H1 (cell line): ENCODE measurements around the gene BCO2. TPM values are rescaled to one million over a fixed set of nuclear protein-coding genes. Genes with fewer than 3 reads are reported as not detected.

Experiments used
- CTCF ChIA-PET: fragments of 300-600 bp; sonication (Branson Sonifier 250); formaldehyde crosslinking; loops from one replicate; lab custom pipeline; 2021; ENCODE audit not compliant: partially characterized antibody; lab: Charles Lee
- POLR2A ChIA-PET: fragments of 300-600 bp; sonication (Branson Sonifier 250); formaldehyde crosslinking; loops from one replicate; lab custom pipeline; 2021; ENCODE audit warnings: inconsistent platforms; ENCODE audit not compliant: partially characterized antibody; lab: Charles Lee
- DNase-seq, 2 experiments: peaks; one replicate each; pipeline versions ENCODE4 v3.0.0 to v3.0.0-alpha.2; 2010 to 2022; ENCODE audit warnings: low spot score in 2 of 2, low read depth in 1 of 2, mixed read lengths in 1 of 2
- FAIRE-seq: peaks from 2 replicates; lab custom pipeline; 2011; peaks lifted over from hg19 to GRCh38; lab: Jason Lieb, UNC
- H2AFZ ChIP-seq: 2 replicates; pipeline ENCODE4 v1.8.1; 2012; ENCODE audit warnings: low read length, inconsistent platforms
- H2AK5ac ChIP-seq: 2 replicates; pipeline ENCODE4 v1.6.1; 2013; ENCODE audit warnings: low read depth, low read length
- H2BK120ac ChIP-seq: replicated peaks from 2 replicates; pipeline ENCODE3; 2013; ENCODE audit warnings: low read depth, low read length, inconsistent platforms
- H2BK12ac ChIP-seq: 2 replicates; pipeline ENCODE4 v1.6.1; 2013; ENCODE audit warnings: low read depth, low read length
- H2BK15ac ChIP-seq: 2 replicates; pipeline ENCODE4 v1.6.1; 2013; ENCODE audit warnings: low read length
- H2BK20ac ChIP-seq: 2 replicates; pipeline ENCODE4 v1.6.1; 2013; ENCODE audit warnings: low read length
- H2BK5ac ChIP-seq: 2 replicates; pipeline ENCODE4 v1.6.1; 2013; ENCODE audit warnings: low read depth, low read length
- H3K14ac ChIP-seq: 2 replicates; pipeline ENCODE4 v1.6.1; 2013; ENCODE audit warnings: inconsistent platforms; ENCODE audit not compliant: insufficient read length
- H3K18ac ChIP-seq: 2 replicates; pipeline ENCODE4 v1.6.1; 2013; ENCODE audit warnings: low read length; ENCODE audit errors: extremely low read depth
- H3K23ac ChIP-seq: 2 replicates; pipeline ENCODE4 v1.6.1; 2013; ENCODE audit warnings: inconsistent platforms; ENCODE audit not compliant: insufficient read length
- H3K23me2 ChIP-seq: 2 replicates; pipeline ENCODE4 v1.6.1; 2013; ENCODE audit warnings: low read depth, low read length
- H3K27ac ChIP-seq: 2 replicates; pipeline ENCODE4 v1.6.1; 2011; ENCODE audit warnings: low read depth, low read length, inconsistent platforms
- H3K27me3 ChIP-seq, 4 experiments: replicated peaks in 1 of 4; 1 replicate in 1 of 4; 2 replicates in 3 of 4; pipeline versions ENCODE4 v1.6.1 to v1.8.1; 2011 to 2013; ENCODE audit warnings: low read length in 3 of 4, mild to moderate bottlenecking in 3 of 4, inconsistent platforms in 2 of 4, mixed read lengths in 2 of 4, moderate library complexity in 1 of 4; ENCODE audit not compliant: control insufficient read depth in 3 of 4, insufficient read depth in 3 of 4; ENCODE audit errors: extremely low read depth in 1 of 4
- H3K36me3 ChIP-seq, 4 experiments: 2 replicates each; pipeline versions ENCODE4 v1.6.1 to v1.8.1; 2011 to 2013; ENCODE audit warnings: mild to moderate bottlenecking in 4 of 4, low read length in 3 of 4, moderate library complexity in 2 of 4, control low read depth in 1 of 4, inconsistent platforms in 1 of 4; ENCODE audit not compliant: insufficient read depth in 4 of 4, control insufficient read depth in 2 of 4
- H3K4ac ChIP-seq: replicated peaks from 2 replicates; pipeline ENCODE3; 2013; ENCODE audit warnings: low read length, low read depth, mixed read lengths, inconsistent platforms; ENCODE audit not compliant: insufficient read length
- H3K4me1 ChIP-seq, 4 experiments: replicated peaks in 1 of 4; 1 replicate in 1 of 4; 2 replicates in 3 of 4; pipeline versions ENCODE4 v1.6.1 to v1.8.1; 2011 to 2013; ENCODE audit warnings: low read length in 3 of 4, inconsistent platforms in 2 of 4, mixed read lengths in 1 of 4; ENCODE audit not compliant: insufficient read depth in 4 of 4, control insufficient read depth in 3 of 4
- H3K4me2 ChIP-seq, 2 experiments: 2 replicates each; pipeline versions ENCODE4 v1.6.1 to v1.8.1; 2011 to 2013; ENCODE audit warnings: low read depth in 2 of 2, low read length in 2 of 2, control low read depth in 1 of 2, inconsistent platforms in 1 of 2, mild to moderate bottlenecking in 1 of 2; ENCODE audit not compliant: insufficient read depth in 1 of 2
- H3K4me3 ChIP-seq, 4 experiments: fragments of 200-600, 300-600 bp in 1 of 4; sonication (generic), shearing (Covaris generic), sonication (Bioruptor Twin) in 1 of 4; 2 replicates each; pipeline versions ENCODE4 v1.5.1 to v1.8.1; 2011 to 2016; ENCODE audit warnings: low read length in 4 of 4, low read depth in 3 of 4, control low read depth in 2 of 4, inconsistent platforms in 2 of 4, mild to moderate bottlenecking in 2 of 4, mixed read lengths in 1 of 4, moderate library complexity in 1 of 4; ENCODE audit not compliant: insufficient read depth in 2 of 4; ENCODE audit errors: extremely low read depth in 1 of 4
- H3K56ac ChIP-seq: replicated peaks from 2 replicates; pipeline ENCODE3; 2013; ENCODE audit warnings: low read depth, mild to moderate bottlenecking, mixed read lengths, low read length, inconsistent platforms; ENCODE audit not compliant: insufficient read length
- H3K79me1 ChIP-seq: 2 replicates; pipeline ENCODE4 v1.6.1; 2013; ENCODE audit warnings: low read depth, low read length, control low read depth
- H3K79me2 ChIP-seq, 2 experiments: 2 replicates each; pipeline versions ENCODE4 v1.6.1 to v1.8.1; 2012 to 2013; ENCODE audit warnings: low read length in 2 of 2, mild to moderate bottlenecking in 2 of 2, inconsistent platforms in 1 of 2; ENCODE audit not compliant: insufficient read depth in 2 of 2, control insufficient read depth in 1 of 2
- H3K9ac ChIP-seq, 4 experiments: replicated peaks in 1 of 4; 1 replicate in 1 of 4; 2 replicates in 3 of 4; pipeline versions ENCODE4 v1.6.1 to v1.8.1; 2011 to 2013; ENCODE audit warnings: low read depth in 3 of 4, low read length in 3 of 4, control low read depth in 2 of 4, mild to moderate bottlenecking in 2 of 4, moderate library complexity in 2 of 4, inconsistent platforms in 1 of 4; ENCODE audit errors: extremely low read depth in 1 of 4
- H3K9me3 ChIP-seq, 2 experiments: 2 replicates each; pipeline versions ENCODE4 v1.6.1 to v1.8.1; 2012 to 2013; ENCODE audit warnings: mild to moderate bottlenecking in 2 of 2, moderate library complexity in 2 of 2, control low read depth in 1 of 2, inconsistent platforms in 1 of 2, low read depth in 1 of 2, low read length in 1 of 2, mixed read lengths in 1 of 2; ENCODE audit not compliant: insufficient read depth in 2 of 2
- H4K20me1 ChIP-seq, 2 experiments: replicated peaks in 1 of 2; 2 replicates each; pipeline versions ENCODE3 to v1.8.1; 2011 to 2013; ENCODE audit warnings: inconsistent platforms in 2 of 2, low read length in 2 of 2, mild to moderate bottlenecking in 1 of 2; ENCODE audit not compliant: insufficient read depth in 2 of 2, control insufficient read depth in 1 of 2
- H4K5ac ChIP-seq: 2 replicates; pipeline ENCODE4 v1.6.1; 2013; ENCODE audit warnings: low read length, low read depth, mixed read lengths, inconsistent platforms; ENCODE audit not compliant: insufficient read length
- H4K8ac ChIP-seq: 2 replicates; pipeline ENCODE4 v1.8.0; 2013; ENCODE audit warnings: mild to moderate bottlenecking, moderate library complexity, low read length, inconsistent platforms; ENCODE audit not compliant: insufficient read depth; ENCODE audit errors: extremely low read depth
- H4K91ac ChIP-seq: replicated peaks from 2 replicates; pipeline ENCODE3; 2013; ENCODE audit warnings: low read length, mixed read lengths, inconsistent platforms; ENCODE audit not compliant: insufficient read length
- BCL11A ChIP-seq, 2 experiments: IDR thresholded peaks; one replicate each; pipeline ENCODE4 v1.6.1; 2011; ENCODE audit warnings: low read depth in 2 of 2, low read length in 2 of 2, mild to moderate bottlenecking in 2 of 2
- BRCA1 ChIP-seq: IDR thresholded peaks from 2 replicates; pipeline ENCODE4 v1.6.1; 2012; ENCODE audit warnings: low read depth, low read length, improper control_type of control experiment
- SP2 ChIP-seq: IDR thresholded peaks from 2 replicates; pipeline ENCODE4 v1.6.1; 2012; ENCODE audit warnings: mild to moderate bottlenecking, low read length, inconsistent platforms
- WGBS, 2 experiments: shearing (Covaris generic) in 1 of 2; methylation state at CpG; one replicate each; pipeline versions ENCODE4 v1.1.6 to v1.1.7; 2013 to 2015; ENCODE audit warnings: low lambda C conversion rate in 2 of 2, mixed read lengths in 2 of 2, inconsistent platforms in 1 of 2, low coverage in 1 of 2, missing lambda C conversion rate in 1 of 2; ENCODE audit not compliant: insufficient replicate concordance in 2 of 2, insufficient coverage in 1 of 2, insufficient read length in 1 of 2; ENCODE audit errors: extremely low coverage in 1 of 2, missing lambda C conversion rate in 1 of 2; 5-methylcytosine and 5-hydroxymethylcytosine counted together
- polyA plus RNA-seq, 7 experiments: library from polyadenylated mRNA; depleted of rRNA in 3 of 7; stranded (reverse) in 5 of 7; unstranded in 2 of 7; fragments of >200 nt in 5 of 7; fragments of 200-250 nt in 2 of 7; gene quantifications; 1 replicate in 5 of 7; 2 replicates in 1 of 7; 4 replicates in 1 of 7; pipeline versions ENCODE4 v1.2.1 to v1.2.3, GENCODE V29; 2011 to 2013; ENCODE audit warnings: missing spikeins in 2 of 7, mixed read lengths in 2 of 7
- total RNA-seq: library from RNA; stranded (reverse); fragmentation: NEBNext Ultra II Directional; extraction: Animal tissue kit (Norgen Biotek cat#: 25700); gene quantifications from 2 replicates; pipeline ENCODE4 v1.2.1, GENCODE V29; 2021

BCO2 gene
- total and polyA plus RNA-seq, 2 of the 8 experiments (the other 6 are each of a cell fraction or from before 2014, with no cell fraction given), result 0.42 to 0.82 TPM

- H3K4me3 ChIP-seq, result no peak overlapping the region
- H2BK15ac ChIP-seq, result no peak overlapping the region
- H3K9ac ChIP-seq, result no peak overlapping the region
- no peak overlapping the region for H3K56ac ChIP-seq
- no peak overlapping the region for H4K91ac ChIP-seq
- DNase-seq (no peak), FAIRE-seq (no peak)
- no peak overlapping the region for H2BK20ac ChIP-seq
- no peak overlapping the region for H2BK5ac ChIP-seq
- no peaks in the 10 kb centered on the region for H3K23me2 ChIP-seq
- H2AK5ac ChIP-seq, result no peak overlapping the region
- H3K79me1 ChIP-seq, result no peaks in the 10 kb centered on the region
- no peak overlapping the region for H3K23ac ChIP-seq
- WGBS, 2 experiments, result 95% methylated on average over 1 of the region's 1 CpG; no CpG with 5 or more reads in 1 of the 2 experiments
- H3K4me2 ChIP-seq, result no peak overlapping the region
- no peaks in the 10 kb centered on the region for H3K27me3 ChIP-seq
- no peaks in the 10 kb centered on the region for H3K36me3 ChIP-seq
- no peak overlapping the region for H3K14ac ChIP-seq
- H2AFZ ChIP-seq, result no peak overlapping the region
- H3K27ac ChIP-seq, result no peak overlapping the region
- no peaks in the 10 kb centered on the region for H3K9me3 ChIP-seq
- no peak overlapping the region for H2BK120ac ChIP-seq
- H4K8ac ChIP-seq, result no peak overlapping the region
- H3K18ac ChIP-seq, result no peak overlapping the region
- H3K4me1 ChIP-seq, result no peaks in the 10 kb centered on the region
- no peak overlapping the region for H3K4ac ChIP-seq
- POLR2A ChIA-PET, result no interaction called here
- no peak overlapping the region for H2BK12ac ChIP-seq
- no peaks in the 10 kb centered on the region for H3K79me2 ChIP-seq
- H4K20me1 ChIP-seq, result no peaks in the 10 kb centered on the region
- no peak overlapping the region for H4K5ac ChIP-seq
- no peak for TF ChIP-seq BRCA1
- TF ChIP-seq BCL11A (IDR thresholded peaks at IDR 0.05; ENCODE audit: low read depth in 2 of 2, low read length in 2 of 2), result no peak
- TF ChIP-seq SP2, result no peak
- TF ChIP-seq, all 59 proteins: peak for 0
- CTCF ChIA-PET, result interaction anchor here (8.2 kb wide), 1 partner anchor 66 kb away, joined by 257 read pairs; no protein-coding TSS in a partner anchor
Observed at GRCh38 chr11:112216561-112217105, 41.3 kb downstream of the BCO2 start.
